Neural cell (in vitro differentiated cells): ENCODE results near the gene CRELD1. TPM values are rescaled to one million over a fixed set of nuclear protein-coding genes. Genes with fewer than 3 reads are reported as not detected.

ENCODE experiments used
- H2AFZ ChIP-seq: fragments of 200-600, 300-800 bp; sonication (generic), shearing (Covaris generic); 2 replicates; pipeline ENCODE4 v1.6.0; 2014; ENCODE audit warnings: low read depth, mild to moderate bottlenecking, antibody characterized with exemption, low read length, moderate library complexity
- H3F3A ChIP-seq: fragments of 200-600 bp; shearing (Covaris generic); 2 replicates; pipeline ENCODE4 v1.6.1; 2016; ENCODE audit warnings: mild to moderate bottlenecking, moderate library complexity, mixed read lengths, antibody characterized with exemption, low read length; ENCODE audit not compliant: insufficient read depth, poor library complexity, severe bottlenecking
- H3K27ac ChIP-seq: fragments of 200-600, 300-800 bp; sonication (generic), shearing (Covaris generic); 2 replicates; pipeline ENCODE4 v1.5.1; 2014; ENCODE audit warnings: mild to moderate bottlenecking, low read length, moderate library complexity
- H3K27me3 ChIP-seq: fragments of 300-800, 200-600 bp; sonication (generic), shearing (Covaris generic); 2 replicates; pipeline ENCODE4 v1.6.0; 2014; ENCODE audit warnings: mild to moderate bottlenecking, low read depth, low read length, moderate library complexity; ENCODE audit not compliant: insufficient read depth
- H3K36me3 ChIP-seq: fragments of 300-800, 200-600 bp; sonication (generic), shearing (Covaris generic); 2 replicates; pipeline ENCODE4 v1.5.1; 2014; ENCODE audit warnings: mild to moderate bottlenecking, antibody characterized with exemption, low read length, moderate library complexity; ENCODE audit not compliant: insufficient read depth
- H3K4me2 ChIP-seq: fragments of 300-800, 200-600 bp; sonication (generic), shearing (Covaris generic); 2 replicates; pipeline ENCODE4 v1.6.0; 2014; ENCODE audit warnings: mild to moderate bottlenecking, low read length
- H3K4me3 ChIP-seq: fragments of 300-800, 200-600 bp; sonication (generic), shearing (Covaris generic); 2 replicates; pipeline ENCODE4 v1.5.1; 2014; ENCODE audit warnings: mild to moderate bottlenecking, low read length, moderate library complexity
- H3K79me2 ChIP-seq: fragments of 200-600 bp; shearing (Covaris generic); replicated peaks from 2 replicates; pipeline ENCODE4 v1.6.0; 2014; ENCODE audit warnings: mild to moderate bottlenecking, low read length, moderate library complexity; ENCODE audit not compliant: insufficient read depth
- H3K9ac ChIP-seq: fragments of 300-800, 200-600 bp; sonication (generic), shearing (Covaris generic); 2 replicates; pipeline ENCODE4 v1.6.1; 2016; ENCODE audit warnings: mild to moderate bottlenecking, low read length, mixed read lengths
- H3K9me2 ChIP-seq: fragments of 200-600 bp; shearing (Covaris generic); 2 replicates; pipeline ENCODE4 v1.6.1; 2016; ENCODE audit warnings: mild to moderate bottlenecking, low read length, mixed read lengths; ENCODE audit not compliant: insufficient read depth
- H3K9me3 ChIP-seq: fragments of 200-600, 300-800 bp; sonication (generic), shearing (Covaris generic); 2 replicates; pipeline ENCODE4 v1.6.1; 2016; ENCODE audit warnings: mild to moderate bottlenecking, mixed run types, low read length, moderate library complexity, mixed read lengths
- H4K20me1 ChIP-seq: fragments of 200-600 bp; shearing (Covaris generic); 2 replicates; pipeline ENCODE4 v1.6.1; 2016; ENCODE audit warnings: mild to moderate bottlenecking, mixed run types; ENCODE audit not compliant: insufficient read depth
- EP300 ChIP-seq: fragments of 450-650 bp; conservative IDR thresholded peaks from 2 replicates; pipeline ENCODE4 v1.6.1; 2014; ENCODE audit warnings: antibody characterized with exemption, mild to moderate bottlenecking, moderate library complexity; ENCODE audit not compliant: poor library complexity, severe bottlenecking
- EZH2 ChIP-seq: fragments of 200-600, 300-800 bp; shearing (Covaris generic), sonication (generic); IDR thresholded peaks from 2 replicates; pipeline ENCODE4 v1.6.1; 2014; ENCODE audit warnings: antibody characterized with exemption, low read length, borderline replicate concordance, mild to moderate bottlenecking; ENCODE audit not compliant: insufficient read depth, poor library complexity, severe bottlenecking
- MXI1 ChIP-seq: fragments of 450-650 bp; conservative IDR thresholded peaks from 2 replicates; pipeline ENCODE4 v1.6.1; 2014; ENCODE audit warnings: antibody characterized with exemption, mild to moderate bottlenecking; ENCODE audit not compliant: poor library complexity, severe bottlenecking
- POLR2AphosphoS5 ChIP-seq: IDR thresholded peaks from 2 replicates; pipeline ENCODE4 v1.6.1; 2012
- RAD21 ChIP-seq: fragments of 450-650 bp; conservative IDR thresholded peaks from 2 replicates; pipeline ENCODE4 v1.6.1; 2014; ENCODE audit warnings: antibody characterized with exemption, mild to moderate bottlenecking, moderate library complexity
- SMC3 ChIP-seq: fragments of 450-650 bp; conservative IDR thresholded peaks from 2 replicates; pipeline ENCODE4 v1.6.1; 2014; ENCODE audit warnings: antibody characterized with exemption, mild to moderate bottlenecking, moderate library complexity; ENCODE audit not compliant: poor library complexity
- TAF1 ChIP-seq: IDR thresholded peaks from 2 replicates; pipeline ENCODE4 v1.6.1; 2012; ENCODE audit warnings: low read depth
- polyA plus RNA-seq: library from polyadenylated mRNA; depleted of rRNA; stranded (reverse); fragments of >200 nt; gene quantifications from 2 replicates; pipeline ENCODE4 v1.2.3, GENCODE V29; 2014
- TF ChIP-seq, protein P1 (sequence below): fragments of 450-650 bp; IDR thresholded peaks from 2 replicates; pipeline ENCODE4 v1.5.1; 2014; ENCODE audit warnings: antibody characterized with exemption, mild to moderate bottlenecking, moderate library complexity; ENCODE audit not compliant: poor library complexity, severe bottlenecking
- TF ChIP-seq, protein P2 (sequence below): IDR thresholded peaks from 2 replicates; pipeline ENCODE4 v1.6.1; 2012; ENCODE audit warnings: borderline replicate concordance

The CRELD1 gene
- polyA plus RNA-seq, 1 donor from 2014 or later, result 48.9 TPM

- no peaks in the 10 kb centered on the region for H3K36me3 ChIP-seq
- no peak overlapping the region for H3K27ac ChIP-seq
- TF ChIP-seq, protein P1, sequence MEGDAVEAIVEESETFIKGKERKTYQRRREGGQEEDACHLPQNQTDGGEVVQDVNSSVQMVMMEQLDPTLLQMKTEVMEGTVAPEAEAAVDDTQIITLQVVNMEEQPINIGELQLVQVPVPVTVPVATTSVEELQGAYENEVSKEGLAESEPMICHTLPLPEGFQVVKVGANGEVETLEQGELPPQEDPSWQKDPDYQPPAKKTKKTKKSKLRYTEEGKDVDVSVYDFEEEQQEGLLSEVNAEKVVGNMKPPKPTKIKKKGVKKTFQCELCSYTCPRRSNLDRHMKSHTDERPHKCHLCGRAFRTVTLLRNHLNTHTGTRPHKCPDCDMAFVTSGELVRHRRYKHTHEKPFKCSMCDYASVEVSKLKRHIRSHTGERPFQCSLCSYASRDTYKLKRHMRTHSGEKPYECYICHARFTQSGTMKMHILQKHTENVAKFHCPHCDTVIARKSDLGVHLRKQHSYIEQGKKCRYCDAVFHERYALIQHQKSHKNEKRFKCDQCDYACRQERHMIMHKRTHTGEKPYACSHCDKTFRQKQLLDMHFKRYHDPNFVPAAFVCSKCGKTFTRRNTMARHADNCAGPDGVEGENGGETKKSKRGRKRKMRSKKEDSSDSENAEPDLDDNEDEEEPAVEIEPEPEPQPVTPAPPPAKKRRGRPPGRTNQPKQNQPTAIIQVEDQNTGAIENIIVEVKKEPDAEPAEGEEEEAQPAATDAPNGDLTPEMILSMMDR, result no peak
- TF ChIP-seq EZH2 (no peak), SMC3 (no peak), TAF1 (no peak), EP300 (no peak), RAD21 (no peak), POLR2AphosphoS5 (no peak), MXI1 (no peak)
- TF ChIP-seq, protein P2, sequence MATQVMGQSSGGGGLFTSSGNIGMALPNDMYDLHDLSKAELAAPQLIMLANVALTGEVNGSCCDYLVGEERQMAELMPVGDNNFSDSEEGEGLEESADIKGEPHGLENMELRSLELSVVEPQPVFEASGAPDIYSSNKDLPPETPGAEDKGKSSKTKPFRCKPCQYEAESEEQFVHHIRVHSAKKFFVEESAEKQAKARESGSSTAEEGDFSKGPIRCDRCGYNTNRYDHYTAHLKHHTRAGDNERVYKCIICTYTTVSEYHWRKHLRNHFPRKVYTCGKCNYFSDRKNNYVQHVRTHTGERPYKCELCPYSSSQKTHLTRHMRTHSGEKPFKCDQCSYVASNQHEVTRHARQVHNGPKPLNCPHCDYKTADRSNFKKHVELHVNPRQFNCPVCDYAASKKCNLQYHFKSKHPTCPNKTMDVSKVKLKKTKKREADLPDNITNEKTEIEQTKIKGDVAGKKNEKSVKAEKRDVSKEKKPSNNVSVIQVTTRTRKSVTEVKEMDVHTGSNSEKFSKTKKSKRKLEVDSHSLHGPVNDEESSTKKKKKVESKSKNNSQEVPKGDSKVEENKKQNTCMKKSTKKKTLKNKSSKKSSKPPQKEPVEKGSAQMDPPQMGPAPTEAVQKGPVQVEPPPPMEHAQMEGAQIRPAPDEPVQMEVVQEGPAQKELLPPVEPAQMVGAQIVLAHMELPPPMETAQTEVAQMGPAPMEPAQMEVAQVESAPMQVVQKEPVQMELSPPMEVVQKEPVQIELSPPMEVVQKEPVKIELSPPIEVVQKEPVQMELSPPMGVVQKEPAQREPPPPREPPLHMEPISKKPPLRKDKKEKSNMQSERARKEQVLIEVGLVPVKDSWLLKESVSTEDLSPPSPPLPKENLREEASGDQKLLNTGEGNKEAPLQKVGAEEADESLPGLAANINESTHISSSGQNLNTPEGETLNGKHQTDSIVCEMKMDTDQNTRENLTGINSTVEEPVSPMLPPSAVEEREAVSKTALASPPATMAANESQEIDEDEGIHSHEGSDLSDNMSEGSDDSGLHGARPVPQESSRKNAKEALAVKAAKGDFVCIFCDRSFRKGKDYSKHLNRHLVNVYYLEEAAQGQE, result no peak
- H3K4me2 ChIP-seq, result no peak overlapping the region
- H3F3A ChIP-seq, result no peaks in the 10 kb centered on the region
- H3K9ac ChIP-seq, result no peak overlapping the region
- H3K9me2 ChIP-seq, result no peaks in the 10 kb centered on the region
- H2AFZ ChIP-seq, result no peak overlapping the region
- H3K27me3 ChIP-seq, result no peaks in the 10 kb centered on the region
- H3K4me3 ChIP-seq, result no peak overlapping the region
- H3K79me2 ChIP-seq, result no peaks in the 10 kb centered on the region
- no peaks in the 10 kb centered on the region for H4K20me1 ChIP-seq
- H3K9me3 ChIP-seq, result no peaks in the 10 kb centered on the region
Observed at GRCh38 chr3:9897408-9898372, 35.9 kb upstream of the CRELD1 start.

DNA sequence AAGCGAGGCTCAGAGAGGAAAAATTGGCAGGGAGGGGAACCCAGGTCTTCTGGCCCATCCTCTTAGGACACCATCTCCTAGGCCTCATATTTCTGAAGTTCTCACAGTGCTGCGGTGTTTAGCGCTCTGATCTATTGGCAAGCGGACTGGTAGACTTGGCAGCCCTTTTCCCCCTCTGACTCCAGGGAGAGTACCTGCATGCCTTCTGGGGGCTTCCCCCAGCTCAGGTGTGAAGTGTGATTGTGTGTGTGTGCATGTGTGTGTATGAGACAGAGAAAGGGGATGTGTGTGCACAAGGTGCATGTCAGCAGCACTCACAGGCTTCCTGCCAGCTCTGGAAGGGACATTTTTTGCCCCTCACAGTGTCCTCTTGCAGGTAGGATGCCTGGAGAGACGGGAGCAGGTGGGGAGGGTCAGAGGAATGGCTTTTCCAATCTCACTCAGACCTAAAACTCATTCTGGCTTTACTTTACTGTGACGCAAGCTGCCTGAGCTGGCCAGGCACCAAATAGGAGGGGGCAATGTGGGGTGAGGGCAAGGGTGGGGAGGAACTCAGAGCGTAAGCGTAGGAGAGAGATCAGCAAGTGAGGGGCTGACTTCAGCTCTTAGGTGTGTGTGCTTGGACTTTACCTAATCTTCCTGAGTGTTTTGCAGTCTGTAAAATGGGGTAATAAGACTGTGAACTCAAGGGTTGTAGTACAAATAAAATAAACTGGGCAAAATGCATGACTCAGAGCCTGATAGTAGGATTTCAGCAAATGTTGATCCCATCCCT is 35.0 kb upstream of the CRELD1 start:
- Histone ChIP-seq H3K27me3 (no peaks in the 10 kb centered on the region), H3K36me3 (no peaks in the 10 kb centered on the region), H3K9ac (no peak overlapping the region), H3K4me2 (no peak overlapping the region), H3K9me3 (no peaks in the 10 kb centered on the region), H3K79me2 (no peaks in the 10 kb centered on the region), H3K27ac (no peak overlapping the region), H3F3A (no peaks in the 10 kb centered on the region), H2AFZ (no peak overlapping the region), H4K20me1 (no peaks in the 10 kb centered on the region), H3K9me2 (no peaks in the 10 kb centered on the region), H3K4me3 (no peak overlapping the region)
- TF ChIP-seq POLR2AphosphoS5 (no peak), TAF1 (no peak), EP300 (no peak), MXI1 (no peak), EZH2 (no peak), SMC3 (no peak)
- TF ChIP-seq, protein P1, result no peak
